Astrocyte of the cerebellum (primary cell): ENCODE results near the gene AGO3.
A peak's percentile ranks its signal among the peaks of the same experiment; 100 is the strongest.

Experiments used
- DNase-seq: peaks from one replicate; pipeline ENCODE4 v3.0.0-alpha.2; 2011; ENCODE audit warnings: low read depth
- H3K4me3 ChIP-seq: 2 replicates; pipeline ENCODE4 v1.5.1; 2011; ENCODE audit warnings: mild to moderate bottlenecking, low read depth, low read length, moderate library complexity
- in situ Hi-C: cut with HindIII; loops from 2 replicates; pipeline ENCODE4 v1.10.0; 2017; ENCODE audit warnings: low sequenced_read_pairs
- TF ChIP-seq, protein P1 (sequence below): IDR thresholded peaks from 2 replicates; pipeline ENCODE4 v1.5.1; 2012; ENCODE audit warnings: low read length, low read depth, moderate library complexity, mild to moderate bottlenecking; ENCODE audit errors: missing control alignments

The AGO3 gene

DNA sequence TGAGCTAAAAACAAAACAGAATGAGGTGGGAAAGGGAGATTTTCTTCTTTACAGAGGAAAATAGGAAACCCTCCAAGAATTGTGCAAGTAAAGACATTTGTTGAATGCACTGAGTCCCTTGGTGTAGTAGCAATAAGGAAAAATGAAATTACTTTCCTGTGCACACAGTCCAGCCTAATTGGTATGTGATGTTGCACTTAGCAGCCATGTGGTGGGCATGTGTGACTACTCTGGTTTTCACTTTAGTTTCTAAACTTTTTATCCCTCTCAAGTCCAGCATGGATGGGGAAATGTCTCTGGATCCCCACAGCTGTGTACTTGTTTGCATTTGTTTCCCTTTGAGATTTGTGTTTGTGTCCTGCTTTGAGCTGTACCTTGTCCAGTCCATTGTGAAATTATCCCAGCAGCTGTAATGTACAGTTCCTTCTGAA, 7.1 kb upstream of the AGO3 start:
- no peak for DNase-seq
- TF ChIP-seq, protein P1, sequence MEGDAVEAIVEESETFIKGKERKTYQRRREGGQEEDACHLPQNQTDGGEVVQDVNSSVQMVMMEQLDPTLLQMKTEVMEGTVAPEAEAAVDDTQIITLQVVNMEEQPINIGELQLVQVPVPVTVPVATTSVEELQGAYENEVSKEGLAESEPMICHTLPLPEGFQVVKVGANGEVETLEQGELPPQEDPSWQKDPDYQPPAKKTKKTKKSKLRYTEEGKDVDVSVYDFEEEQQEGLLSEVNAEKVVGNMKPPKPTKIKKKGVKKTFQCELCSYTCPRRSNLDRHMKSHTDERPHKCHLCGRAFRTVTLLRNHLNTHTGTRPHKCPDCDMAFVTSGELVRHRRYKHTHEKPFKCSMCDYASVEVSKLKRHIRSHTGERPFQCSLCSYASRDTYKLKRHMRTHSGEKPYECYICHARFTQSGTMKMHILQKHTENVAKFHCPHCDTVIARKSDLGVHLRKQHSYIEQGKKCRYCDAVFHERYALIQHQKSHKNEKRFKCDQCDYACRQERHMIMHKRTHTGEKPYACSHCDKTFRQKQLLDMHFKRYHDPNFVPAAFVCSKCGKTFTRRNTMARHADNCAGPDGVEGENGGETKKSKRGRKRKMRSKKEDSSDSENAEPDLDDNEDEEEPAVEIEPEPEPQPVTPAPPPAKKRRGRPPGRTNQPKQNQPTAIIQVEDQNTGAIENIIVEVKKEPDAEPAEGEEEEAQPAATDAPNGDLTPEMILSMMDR: no peak
- in situ Hi-C loops: no loop called here
- H3K4me3 ChIP-seq: no peak overlapping the region

DNA sequence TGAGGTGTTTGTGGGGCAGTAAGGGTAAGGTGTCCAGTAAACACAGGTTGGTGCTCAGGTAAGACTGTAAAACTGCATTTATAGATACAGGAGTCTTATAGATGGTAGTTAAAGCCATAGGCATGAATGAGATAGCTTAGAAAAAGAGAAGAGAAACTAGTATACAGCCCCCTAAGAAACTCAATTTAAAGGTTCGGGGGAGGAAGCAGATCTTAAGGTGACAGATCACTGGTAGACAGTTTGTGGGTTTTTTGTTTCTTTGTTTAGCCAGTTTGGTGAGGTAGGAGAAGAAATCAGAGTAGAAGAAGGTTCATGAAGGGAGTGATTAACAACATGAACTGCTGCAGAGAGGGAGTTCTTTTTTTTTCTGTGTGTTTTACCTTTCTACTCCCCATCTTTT, 6.1 kb upstream of the AGO3 start:
- H3K4me3 ChIP-seq: no peak overlapping the region
- DNase-seq: no peak
- in situ Hi-C loops: no loop called here
- TF ChIP-seq, protein P1: no peak

DNA sequence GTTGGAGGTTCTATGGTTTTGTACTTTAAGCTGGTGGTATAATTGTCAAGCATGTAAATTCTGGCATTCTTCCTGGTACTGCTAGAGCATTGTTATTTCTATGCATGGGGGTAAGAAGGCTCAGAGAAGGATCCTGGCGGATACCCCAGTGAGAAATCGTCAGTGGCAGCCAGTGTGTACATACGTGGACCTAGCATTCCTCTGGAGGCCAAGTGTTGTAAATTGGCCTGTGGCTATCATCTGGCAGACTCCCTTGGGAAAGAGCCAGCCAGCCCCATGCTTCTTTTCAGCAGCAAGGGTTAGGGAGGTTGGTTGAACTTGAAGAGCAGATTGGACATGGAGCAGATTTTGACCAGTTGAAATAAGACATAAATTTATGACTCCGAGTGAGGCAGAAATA, 5.2 kb upstream of the AGO3 start:
- no peak overlapping the region for H3K4me3 ChIP-seq
- TF ChIP-seq, protein P1: no peak
- DNase-seq: peak; percentile 86
- in situ Hi-C loops: no loop called here

DNA sequence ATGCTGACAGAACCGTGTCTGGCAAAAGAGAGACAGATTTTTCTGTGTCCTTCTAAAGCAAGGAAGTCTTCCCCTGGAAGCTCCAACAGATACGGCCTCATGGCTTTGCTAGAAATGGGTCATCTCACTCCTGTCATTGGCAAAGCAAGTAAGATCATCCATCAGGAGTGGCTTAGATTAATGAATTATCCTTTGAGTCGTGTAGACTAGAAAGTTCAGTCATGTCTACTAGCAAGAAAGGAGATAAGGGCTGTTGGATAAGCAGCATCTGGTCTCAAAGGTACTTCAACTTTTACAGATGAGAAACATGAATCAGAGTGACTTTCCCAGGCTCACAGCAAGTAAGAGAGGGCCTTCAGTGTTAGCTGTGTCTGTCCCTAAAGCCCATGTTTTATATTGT, 3.4 kb upstream of the AGO3 start:
- TF ChIP-seq, protein P1: no peak
- no peak overlapping the region for H3K4me3 ChIP-seq
- in situ Hi-C loops: no loop called here
- no peak for DNase-seq

DNA sequence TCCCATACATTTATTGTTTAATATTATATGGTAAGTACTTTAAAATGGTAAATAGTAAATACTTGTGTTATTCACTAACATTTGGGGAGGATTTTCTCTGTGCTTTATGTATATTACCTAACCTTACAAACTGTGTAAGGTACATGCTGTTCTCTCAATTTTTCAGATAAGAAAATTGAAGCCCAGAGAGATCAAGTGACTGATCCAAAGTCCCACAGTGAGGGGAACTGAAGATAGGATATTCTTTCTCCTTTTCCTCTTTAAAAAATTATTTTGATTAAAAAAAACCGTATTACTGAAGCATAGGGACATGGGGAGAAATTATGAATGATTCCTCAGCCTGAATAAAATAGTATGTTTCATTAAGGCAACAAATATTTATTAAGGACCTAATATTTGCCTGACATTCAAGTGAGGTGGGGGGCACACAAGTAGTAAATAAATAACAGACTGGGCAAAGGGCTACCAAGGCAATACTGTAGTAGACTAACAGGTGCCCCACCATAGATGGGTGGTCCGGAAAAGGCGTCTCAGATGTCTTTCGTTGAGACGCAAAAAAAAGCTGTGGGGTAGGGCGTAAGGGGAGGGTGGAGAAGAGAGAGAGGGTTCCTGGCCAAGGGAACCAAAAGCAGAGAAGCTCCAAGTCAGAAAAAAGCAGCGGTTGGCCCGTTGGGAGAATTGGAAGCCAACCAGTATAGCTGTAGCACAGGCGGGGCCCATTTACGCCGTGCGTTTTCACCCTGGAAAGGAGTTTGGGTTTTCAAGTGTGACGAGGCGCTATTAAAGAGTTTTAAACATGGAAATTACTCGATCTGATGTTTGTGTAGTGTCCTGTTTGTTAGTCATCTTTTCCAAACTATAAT, 944 bp upstream of the AGO3 start:
- in situ Hi-C loops: no loop called here
- peak overlapping the region; percentile 89 for H3K4me3 ChIP-seq
- DNase-seq: no peak
- TF ChIP-seq, protein P1: no peak

DNA sequence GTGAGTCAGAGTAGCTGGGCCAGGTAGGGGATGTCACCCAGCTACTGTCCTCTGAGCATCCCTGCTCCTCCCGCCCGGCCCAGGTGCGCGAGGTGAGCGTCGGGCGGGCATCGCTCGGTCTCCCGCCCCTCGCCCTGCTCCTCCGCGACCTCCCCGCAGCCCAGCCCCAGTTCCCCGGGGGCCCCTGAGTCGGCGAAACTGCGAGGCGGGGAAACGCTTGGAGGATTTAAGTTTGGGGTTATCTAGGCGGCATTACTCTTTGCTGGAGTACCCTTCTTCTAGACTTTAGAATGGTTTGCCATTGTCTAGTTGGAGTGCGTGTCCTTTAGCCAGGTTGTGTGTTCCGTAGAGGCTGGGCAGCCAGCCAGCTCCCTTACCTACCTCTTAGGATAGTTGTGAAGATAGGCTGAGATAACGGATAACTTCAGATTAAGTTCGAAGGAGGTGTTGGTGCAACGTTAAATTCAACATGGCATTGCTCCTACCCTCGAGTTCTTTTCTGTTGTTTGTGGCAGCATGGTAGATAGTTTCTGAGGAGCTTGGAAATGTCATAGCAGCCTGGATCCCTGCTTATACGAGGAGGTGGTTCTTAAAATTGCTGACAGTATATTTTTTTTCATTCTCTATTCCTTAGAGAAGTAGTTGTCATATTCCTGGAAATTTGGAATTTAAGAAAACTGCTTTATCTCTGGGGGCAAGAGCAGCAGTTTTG, 697 bp downstream of the AGO3 start:
- TF ChIP-seq, protein P1: no peak
- in situ Hi-C loops: no loop called here
- DNase-seq: no peak
- peak overlapping the region; percentile 89 for H3K4me3 ChIP-seq
